ENCODE results near the gene TBCD.

Gene TBCD

GRCh38 chr17:82836823-82837357 is 85.0 kb downstream of the TBCD start:
- Histone ChIP-seq H3K27me3 (ENCODE audit: insufficient read depth, low read length) (no peaks in the 10 kb centered on the region), H3K79me2 (ENCODE audit: control insufficient read depth, insufficient read depth, low read length, unreplicated experiment) (no peaks in the 10 kb centered on the region), H3K4me1 (ENCODE audit: control insufficient read depth, insufficient read depth, low read length, unreplicated experiment) (peaks cover 8% of the 10 kb centered on the region), H3K27ac (ENCODE audit: low read depth, low read length) (no peak overlapping the region), H3K4me3 (ENCODE audit: low read depth, low read length) (no peak overlapping the region), H3K36me3 (ENCODE audit: insufficient read depth, low read length) (no peaks in the 10 kb centered on the region), H2AFZ (ENCODE audit: low read length, unreplicated experiment) (no peak overlapping the region)

- Histone ChIP-seq H3K79me2 (ENCODE audit: control insufficient read depth, insufficient read depth, low read length, unreplicated experiment) (no peaks in the 10 kb centered on the region), H3K36me3 (ENCODE audit: insufficient read depth, low read length) (no peaks in the 10 kb centered on the region), H3K27ac (ENCODE audit: low read depth, low read length) (no peak overlapping the region), H3K27me3 (ENCODE audit: insufficient read depth, low read length) (no peaks in the 10 kb centered on the region), H2AFZ (ENCODE audit: low read length, unreplicated experiment) (no peak overlapping the region), H3K4me1 (ENCODE audit: control insufficient read depth, insufficient read depth, low read length, unreplicated experiment) (peaks cover 8% of the 10 kb centered on the region), H3K4me3 (ENCODE audit: low read depth, low read length) (no peak overlapping the region)
Observed at GRCh38 chr17:82837586-82838320, 85.9 kb downstream of the TBCD start.

GRCh38 chr17:82838386-82839063 is 86.7 kb downstream of the TBCD start:
- Histone ChIP-seq H3K27me3 (ENCODE audit: insufficient read depth, low read length) (no peaks in the 10 kb centered on the region), H3K79me2 (ENCODE audit: control insufficient read depth, insufficient read depth, low read length, unreplicated experiment) (no peaks in the 10 kb centered on the region), H2AFZ (ENCODE audit: low read length, unreplicated experiment) (no peak overlapping the region), H3K4me3 (ENCODE audit: low read depth, low read length) (no peak overlapping the region), H3K4me1 (ENCODE audit: control insufficient read depth, insufficient read depth, low read length, unreplicated experiment) (peaks cover 8% of the 10 kb centered on the region), H3K27ac (ENCODE audit: low read depth, low read length) (no peak overlapping the region), H3K36me3 (ENCODE audit: insufficient read depth, low read length) (no peaks in the 10 kb centered on the region)

- peaks cover 8% of the 10 kb centered on the region for H3K4me1 ChIP-seq (ENCODE audit: control insufficient read depth, insufficient read depth, low read length, unreplicated experiment)
- H3K79me2 ChIP-seq (ENCODE audit: control insufficient read depth, insufficient read depth, low read length, unreplicated experiment) = no peaks in the 10 kb centered on the region
- no peak within 1 kb of the TSS for H2AFZ ChIP-seq (ENCODE audit: low read length, unreplicated experiment)
- no peaks in the 10 kb centered on the region for H3K36me3 ChIP-seq (ENCODE audit: insufficient read depth, low read length)
- no peaks in the 10 kb centered on the region for H3K27me3 ChIP-seq (ENCODE audit: insufficient read depth, low read length)
- H3K27ac ChIP-seq (ENCODE audit: low read depth, low read length) = no peak within 1 kb of the TSS
- H3K4me3 ChIP-seq (ENCODE audit: low read depth, low read length) = no peak within 1 kb of the TSS
Observed at GRCh38 chr17:82839617-82840292, 87.9 kb downstream of the TBCD start, which contains the start of gene ZNF750. ZNF750 (minus strand) TSS chr17:82840022; CDS start chr17:82832454, 7,568 bp downstream.

GRCh38 chr17:82840431-82840831 is 88.6 kb downstream of the TBCD start:
- no peak overlapping the region for H3K4me3 ChIP-seq (ENCODE audit: low read depth, low read length)
- H3K4me1 ChIP-seq (ENCODE audit: control insufficient read depth, insufficient read depth, low read length, unreplicated experiment) = peaks cover 8% of the 10 kb centered on the region
- no peaks in the 10 kb centered on the region for H3K79me2 ChIP-seq (ENCODE audit: control insufficient read depth, insufficient read depth, low read length, unreplicated experiment)
- no peaks in the 10 kb centered on the region for H3K36me3 ChIP-seq (ENCODE audit: insufficient read depth, low read length)
- no peak overlapping the region for H2AFZ ChIP-seq (ENCODE audit: low read length, unreplicated experiment)
- no peaks in the 10 kb centered on the region for H3K27me3 ChIP-seq (ENCODE audit: insufficient read depth, low read length)
- H3K27ac ChIP-seq (ENCODE audit: low read depth, low read length) = no peak overlapping the region

- Histone ChIP-seq H3K27ac (ENCODE audit: low read depth, low read length) (no peak overlapping the region), H2AFZ (ENCODE audit: low read length, unreplicated experiment) (no peak overlapping the region), H3K27me3 (ENCODE audit: insufficient read depth, low read length) (no peaks in the 10 kb centered on the region), H3K4me3 (ENCODE audit: low read depth, low read length) (no peak overlapping the region), H3K4me1 (ENCODE audit: control insufficient read depth, insufficient read depth, low read length, unreplicated experiment) (peaks cover 8% of the 10 kb centered on the region), H3K79me2 (ENCODE audit: control insufficient read depth, insufficient read depth, low read length, unreplicated experiment) (no peaks in the 10 kb centered on the region), H3K36me3 (ENCODE audit: insufficient read depth, low read length) (no peaks in the 10 kb centered on the region)
Observed at GRCh38 chr17:82841921-82842596, 90.2 kb downstream of the TBCD start.

- H2AFZ ChIP-seq (ENCODE audit: low read length, unreplicated experiment) = no peak overlapping the region
- no peak overlapping the region for H3K27ac ChIP-seq (ENCODE audit: low read depth, low read length)
- no peaks in the 10 kb centered on the region for H3K27me3 ChIP-seq (ENCODE audit: insufficient read depth, low read length)
- no peak overlapping the region for H3K4me3 ChIP-seq (ENCODE audit: low read depth, low read length)
- no peaks in the 10 kb centered on the region for H3K36me3 ChIP-seq (ENCODE audit: insufficient read depth, low read length)
- H3K79me2 ChIP-seq (ENCODE audit: control insufficient read depth, insufficient read depth, low read length, unreplicated experiment) = no peaks in the 10 kb centered on the region
- no peaks in the 10 kb centered on the region for H3K4me1 ChIP-seq (ENCODE audit: control insufficient read depth, insufficient read depth, low read length, unreplicated experiment)
Observed at GRCh38 chr17:82843904-82844680, 92.2 kb downstream of the TBCD start.

- H3K79me2 ChIP-seq (ENCODE audit: control insufficient read depth, insufficient read depth, low read length, unreplicated experiment) = no peaks in the 10 kb centered on the region
- H2AFZ ChIP-seq (ENCODE audit: low read length, unreplicated experiment) = no peak overlapping the region
- H3K27ac ChIP-seq (ENCODE audit: low read depth, low read length) = no peak overlapping the region
- no peak overlapping the region for H3K4me3 ChIP-seq (ENCODE audit: low read depth, low read length)
- H3K27me3 ChIP-seq (ENCODE audit: insufficient read depth, low read length) = no peaks in the 10 kb centered on the region
- H3K36me3 ChIP-seq (ENCODE audit: insufficient read depth, low read length) = no peaks in the 10 kb centered on the region
- no peaks in the 10 kb centered on the region for H3K4me1 ChIP-seq (ENCODE audit: control insufficient read depth, insufficient read depth, low read length, unreplicated experiment)
Observed at GRCh38 chr17:82844796-82845162, 92.9 kb downstream of the TBCD start.

GRCh38 chr17:82845163-82845807 is 93.4 kb downstream of the TBCD start:
- no peak overlapping the region for H3K4me3 ChIP-seq (ENCODE audit: low read depth, low read length)
- no peak overlapping the region for H3K27ac ChIP-seq (ENCODE audit: low read depth, low read length)
- H3K79me2 ChIP-seq (ENCODE audit: control insufficient read depth, insufficient read depth, low read length, unreplicated experiment) = no peaks in the 10 kb centered on the region
- H3K4me1 ChIP-seq (ENCODE audit: control insufficient read depth, insufficient read depth, low read length, unreplicated experiment) = no peaks in the 10 kb centered on the region
- H3K27me3 ChIP-seq (ENCODE audit: insufficient read depth, low read length) = no peaks in the 10 kb centered on the region
- H3K36me3 ChIP-seq (ENCODE audit: insufficient read depth, low read length) = no peaks in the 10 kb centered on the region
- H2AFZ ChIP-seq (ENCODE audit: low read length, unreplicated experiment) = no peak overlapping the region

Data from ACC112 (cell line).